Nucleus accumbens (tissue), 56 donors: ENCODE results near the gene SLC37A1.
"Not testable (repeated sequence)": the region's sequence is repeated elsewhere in the genome, so short reads cannot be mapped to it uniquely, and the experiment has no call there.

ENCODE experiments used
- DNase-seq, 56 donors: peaks; one replicate each; lab custom pipeline; 2025; lab: John Stamatoyannopoulos, UW

Gene SLC37A1

DNA sequence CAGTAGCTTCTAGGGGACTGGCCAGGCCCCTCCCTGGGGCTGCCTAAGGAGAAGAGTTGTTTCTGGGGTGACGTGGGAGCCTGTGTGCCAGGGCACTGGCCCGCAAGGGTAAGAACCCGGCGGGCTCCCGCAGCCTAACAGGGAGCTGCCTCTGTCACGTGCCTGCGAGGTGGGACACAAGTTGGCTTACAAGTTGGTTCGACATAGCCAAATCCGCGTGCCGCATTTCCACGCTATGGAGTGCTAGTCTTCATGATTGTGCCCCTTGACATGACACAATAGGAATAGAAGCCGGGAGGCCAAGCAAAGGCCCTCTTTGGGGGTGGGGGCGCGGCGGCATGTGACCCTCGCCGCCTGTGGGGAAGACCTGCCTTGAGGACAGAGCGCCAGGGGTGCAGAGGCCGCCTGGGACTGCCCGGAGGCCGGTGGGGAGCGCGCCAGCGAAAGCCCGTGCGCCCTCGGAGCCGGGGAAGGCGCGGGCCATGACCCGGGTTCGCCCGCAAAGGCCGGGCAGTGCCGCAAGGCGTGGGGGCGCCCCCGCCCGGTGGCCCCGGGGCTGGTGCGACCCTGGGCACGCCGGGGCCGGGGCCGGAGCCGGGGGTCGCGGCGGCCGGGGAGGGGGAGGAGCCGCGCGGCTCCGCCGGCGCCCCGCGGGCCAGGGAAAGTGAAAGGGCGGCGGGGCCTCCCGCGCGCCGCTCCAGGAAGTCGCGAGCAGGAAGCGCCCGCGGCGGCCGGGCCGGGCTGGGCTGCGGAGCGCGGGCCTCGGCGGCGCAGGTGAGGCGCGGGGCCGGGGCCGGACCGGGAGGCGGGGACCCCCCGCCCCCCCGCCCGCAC, at the start of gene SLC37A1:
Gene SLC37A1, plus strand, starts transcription at position 702 of the 834 bp plus-strand sequence. CDS start 4,603 bp downstream, outside the sequence.
- DNase-seq: peak in 11 of 56 donors; percentile 14 to 57 (median 34)

DNA sequence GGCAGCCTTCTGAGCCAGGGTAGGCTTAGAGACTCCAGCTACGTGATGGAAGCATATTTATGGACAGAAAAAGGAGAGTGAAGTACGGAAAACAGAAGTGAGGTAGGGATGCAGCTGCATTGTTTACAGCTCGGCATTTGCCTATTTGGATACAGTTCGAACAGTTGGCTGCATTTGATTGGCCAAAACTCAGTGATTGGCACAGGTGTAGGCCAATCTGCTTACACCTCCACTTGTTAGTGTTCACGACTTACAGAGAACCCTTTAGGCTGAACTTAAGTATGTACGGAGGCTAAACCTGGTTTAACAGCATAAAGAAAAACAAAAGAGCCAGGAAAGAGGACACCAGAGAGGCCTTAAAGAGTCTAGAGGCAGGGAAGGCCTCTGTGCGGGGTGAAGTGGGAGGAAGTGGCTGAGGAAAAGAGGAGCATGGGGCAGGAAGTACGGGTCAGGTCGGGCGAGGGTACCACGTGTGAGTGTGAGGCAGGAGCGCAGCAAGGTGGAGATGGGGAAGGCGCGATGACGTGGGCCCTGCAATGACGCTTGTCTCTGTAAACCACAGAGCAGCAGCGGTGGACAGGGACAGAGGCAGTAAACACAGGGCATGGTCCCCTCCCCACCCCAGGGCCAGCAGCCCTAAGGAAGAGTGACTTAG, 49.7 kb upstream of the SLC37A1 start:
- peak in 15 of 56 donors; percentile 4 to 68 (median 18) for DNase-seq

DNA sequence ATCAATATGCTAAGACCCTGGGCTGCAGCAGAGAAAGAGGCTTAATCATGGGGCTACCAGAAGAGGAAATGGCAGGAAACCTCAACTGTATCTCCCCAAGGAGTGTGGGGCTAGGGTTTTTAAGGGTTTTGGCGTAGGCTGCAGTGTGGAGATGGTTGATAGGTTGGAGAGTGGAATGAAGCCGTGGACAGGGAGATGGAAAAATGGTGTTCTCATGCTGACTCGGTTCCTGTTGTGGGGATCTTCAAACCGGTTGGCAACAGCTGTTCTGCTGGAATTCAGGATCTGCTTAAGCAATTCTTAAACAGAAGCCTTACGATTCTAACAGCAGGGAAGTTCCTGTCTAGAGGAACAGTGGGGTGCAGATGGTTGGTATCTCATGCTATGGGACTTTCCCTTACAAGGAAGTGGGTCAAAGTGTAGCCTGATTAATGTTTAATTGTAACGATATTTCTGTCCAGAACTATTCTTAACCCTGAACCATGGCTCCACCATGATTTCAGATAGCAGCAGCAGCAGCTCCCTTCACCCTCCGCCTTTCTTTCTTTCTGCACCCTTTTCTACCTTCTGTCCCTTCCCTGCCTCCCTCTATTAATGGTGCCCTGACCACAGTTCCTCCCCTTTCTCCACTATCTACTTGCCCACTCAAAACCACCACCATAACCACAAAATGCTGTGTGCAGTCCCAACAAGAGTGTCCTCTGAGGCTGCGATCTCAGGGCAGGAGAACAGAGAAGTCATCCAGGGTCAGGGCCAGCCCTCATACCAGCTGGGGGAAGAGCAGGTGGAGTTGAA, 48.4 kb upstream of the SLC37A1 start:
- no peak for DNase-seq

GRCh38 chr21:42465803-42466127, 47.9 kb upstream of the SLC37A1 start:
- DNase-seq: no peak

- no peak for DNase-seq
These were observed 47.0 kb upstream of the SLC37A1 start for GRCh38 chr21:42466700-42467099.

- DNase-seq: peak in 1 of 56 donors; percentile 5
These were observed 46.3 kb upstream of the SLC37A1 start for GRCh38 chr21:42467140-42467983.

DNA sequence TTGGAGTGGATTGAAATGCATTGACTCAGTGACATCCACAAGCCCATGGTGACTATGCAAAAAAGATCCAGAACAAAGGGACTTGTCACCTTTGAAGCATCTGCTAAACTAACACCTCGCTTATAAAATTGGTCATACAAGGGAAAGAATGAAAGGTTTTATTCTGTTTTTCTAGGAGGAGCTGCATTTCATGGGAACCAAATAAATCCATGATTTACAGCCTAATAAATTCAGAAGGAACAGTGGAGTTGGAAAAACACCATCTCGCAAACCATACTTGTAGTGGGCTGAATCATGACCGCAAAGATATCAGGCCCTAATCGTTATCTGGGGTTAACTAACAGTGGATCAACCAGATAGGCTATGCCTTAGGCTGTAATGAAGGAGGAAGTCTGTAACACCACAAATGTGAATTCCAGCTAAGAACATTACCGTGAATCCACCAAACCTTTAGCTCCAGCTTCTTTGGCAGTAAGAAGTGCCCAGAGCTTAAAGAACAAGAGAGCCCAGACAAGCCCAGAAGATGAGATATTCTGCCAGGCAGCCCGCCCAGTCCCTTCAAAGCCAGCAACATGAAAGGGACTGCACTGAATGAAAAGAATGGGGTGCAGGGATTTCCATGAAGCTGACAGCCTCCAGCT, 45.0 kb upstream of the SLC37A1 start:
- DNase-seq: peak in 1 of 56 donors; percentile 11

DNA sequence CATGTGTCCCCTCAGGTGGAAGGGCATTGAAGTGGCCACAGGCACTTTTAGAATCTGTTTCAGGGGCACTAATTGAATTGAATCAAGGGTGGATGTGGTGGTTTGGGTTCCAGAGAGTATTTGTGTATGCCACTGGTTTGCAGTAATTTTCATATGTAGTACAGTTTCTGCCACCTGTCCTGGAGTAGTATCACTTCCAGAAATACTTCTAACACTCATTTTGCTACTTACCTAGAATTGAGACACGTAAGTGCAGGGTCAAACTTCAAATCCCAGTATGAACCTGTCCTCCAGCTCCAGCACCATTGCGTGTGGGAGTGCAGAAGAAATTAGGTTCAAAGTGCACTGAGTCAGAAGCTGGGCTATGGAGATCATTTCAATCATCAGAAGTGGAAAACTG, 44.4 kb upstream of the SLC37A1 start:
- no peak for DNase-seq

DNA sequence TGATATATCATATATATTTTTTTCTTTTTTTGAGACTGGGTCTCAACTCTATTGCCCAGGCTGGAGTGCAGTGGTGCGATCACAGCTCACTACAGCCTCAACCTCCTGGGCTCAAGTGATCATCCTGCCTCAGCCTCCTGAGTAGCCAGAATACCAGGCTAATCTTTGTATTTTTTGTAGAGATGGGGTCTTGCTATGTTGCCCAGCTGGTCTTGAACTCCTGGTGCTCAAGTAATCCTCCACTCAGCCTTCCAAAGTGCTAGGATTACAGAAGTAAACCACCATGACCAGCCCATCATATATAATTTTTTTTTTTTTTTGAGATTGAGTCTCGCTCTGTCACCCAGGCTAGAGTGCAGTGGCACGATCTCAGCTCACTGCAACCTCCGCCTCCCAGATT, 43.9 kb upstream of the SLC37A1 start:
- DNase-seq: not testable (repeated sequence)

DNA sequence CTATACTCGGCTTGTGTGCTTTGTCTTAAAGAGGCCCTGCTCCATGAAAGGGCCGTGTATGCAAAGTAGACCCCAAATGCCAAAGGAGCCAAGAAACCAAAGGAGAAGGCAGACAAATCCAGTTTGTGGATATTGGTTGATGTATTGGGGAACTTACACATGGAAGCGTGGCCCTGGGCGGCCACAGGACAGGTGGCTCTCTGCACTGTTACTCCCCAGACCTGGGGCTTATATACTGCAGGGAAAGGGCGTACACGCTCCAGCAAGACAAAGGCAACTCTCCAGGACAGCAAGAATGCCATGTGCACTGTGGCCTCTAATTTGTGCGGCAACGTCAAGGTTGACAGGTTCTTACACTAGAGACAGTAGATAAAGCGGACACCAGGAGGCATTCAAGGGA, 42.4 kb upstream of the SLC37A1 start:
- no peak for DNase-seq

GRCh38 chr21:42471716-42472330, 41.8 kb upstream of the SLC37A1 start:
- no peak for DNase-seq

- DNase-seq: no peak
These were observed 41.1 kb upstream of the SLC37A1 start for GRCh38 chr21:42472521-42472920.

DNA sequence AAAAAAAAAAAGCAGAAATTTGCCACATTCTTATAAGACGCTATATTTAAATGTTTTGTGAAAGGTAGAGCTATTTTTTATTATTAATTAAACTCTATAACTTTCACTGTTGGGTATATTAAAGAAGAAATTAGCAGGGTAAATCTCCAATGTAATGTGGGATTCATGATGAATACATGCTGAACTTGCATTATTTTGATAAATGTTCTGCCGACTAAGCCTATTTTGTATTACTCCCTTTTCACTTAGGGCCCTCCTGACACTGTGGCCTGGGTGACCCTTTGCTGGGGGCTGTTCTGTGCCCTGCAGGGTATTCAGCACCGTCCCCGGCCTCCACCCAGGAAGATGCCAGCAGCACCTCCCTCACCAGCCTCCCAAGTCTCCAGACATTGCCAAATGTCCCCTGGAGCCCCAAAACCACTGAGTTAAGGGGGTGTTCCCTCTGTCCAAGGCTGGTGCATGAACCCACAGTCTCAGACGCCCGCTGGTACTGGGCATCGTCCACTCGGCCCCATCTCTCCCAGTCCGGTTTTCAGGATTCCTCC, 40.1 kb upstream of the SLC37A1 start:
- no peak for DNase-seq

- DNase-seq: peak in 19 of 56 donors; percentile 13 to 76 (median 50)
These were observed 39.4 kb upstream of the SLC37A1 start for GRCh38 chr21:42474043-42474831.

- DNase-seq: no peak
These were observed 38.6 kb upstream of the SLC37A1 start for GRCh38 chr21:42475036-42475435.

DNA sequence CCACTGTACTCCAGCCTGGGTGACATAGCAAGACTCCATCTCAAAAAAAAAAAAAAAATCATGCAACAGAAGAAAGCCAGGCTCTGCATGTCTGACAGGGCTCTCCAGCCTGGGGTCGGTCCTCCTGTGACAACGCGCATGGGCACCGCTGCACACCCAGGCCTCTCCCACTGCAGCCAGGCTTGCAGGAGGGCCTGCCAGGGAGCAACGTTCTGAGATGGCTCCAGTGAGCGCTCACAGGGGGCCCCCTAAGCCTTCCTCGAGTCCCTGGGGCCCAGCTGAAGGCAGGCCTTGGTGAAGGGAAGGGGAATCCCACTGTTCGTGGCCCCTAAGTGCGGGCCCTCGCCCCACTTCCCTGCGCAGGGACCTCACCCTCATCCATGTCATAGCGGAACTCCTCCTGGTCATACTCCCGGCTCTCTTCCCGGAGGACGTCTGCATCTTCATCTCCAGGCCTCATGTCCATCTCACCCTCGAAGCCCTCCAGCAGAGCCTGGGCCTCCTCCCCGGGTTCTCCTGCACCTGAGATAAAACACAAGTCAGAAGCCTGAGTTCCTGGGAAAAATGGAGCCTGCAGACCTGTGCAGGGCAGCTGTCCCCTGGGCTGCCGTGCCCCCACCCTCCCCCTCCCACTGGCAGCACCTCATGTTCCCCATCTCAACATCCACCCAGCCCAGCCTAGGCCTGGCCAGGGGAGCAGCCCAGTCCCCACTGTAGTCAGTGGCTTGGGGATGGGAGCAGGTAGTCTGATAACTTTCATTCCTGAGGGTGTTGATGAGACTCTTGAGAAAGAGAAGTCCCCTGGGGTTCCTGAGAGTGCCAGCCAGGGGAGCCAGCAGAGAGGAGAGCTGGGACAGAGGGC, 37.9 kb upstream of the SLC37A1 start:
- DNase-seq: no peak
